Stimulated activated CD4-positive, alpha-beta T cell treated with anti-CD3 and anti-CD28 coated beads, Interleukin-1b, Interleukin-23, amount 100 ng/mL, for 48 hours (primary cell): ENCODE data around the gene AGPAT3.

Source experiments
- DNase-seq: peaks from one replicate; pipeline ENCODE4 v3.0.0-alpha.2; 2020

The AGPAT3 gene

DNA sequence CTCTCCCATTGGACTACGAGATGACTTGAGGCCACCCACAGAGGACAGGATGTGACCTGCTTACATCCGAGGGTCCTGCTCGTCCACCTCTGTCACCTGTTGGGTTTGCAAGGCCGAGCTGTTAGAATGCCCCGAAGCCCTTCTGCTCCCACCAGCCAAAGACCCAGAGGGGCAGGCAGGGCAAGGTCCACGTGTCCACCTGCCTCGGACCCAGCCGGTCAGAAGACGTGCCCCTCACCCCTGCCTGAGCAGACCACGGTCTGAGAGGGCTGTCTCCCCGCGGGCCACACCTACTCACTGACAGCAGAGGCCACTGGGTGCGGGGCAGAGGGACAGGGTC is 116.8 kb downstream of the AGPAT3 start:
- no peak for DNase-seq

DNA sequence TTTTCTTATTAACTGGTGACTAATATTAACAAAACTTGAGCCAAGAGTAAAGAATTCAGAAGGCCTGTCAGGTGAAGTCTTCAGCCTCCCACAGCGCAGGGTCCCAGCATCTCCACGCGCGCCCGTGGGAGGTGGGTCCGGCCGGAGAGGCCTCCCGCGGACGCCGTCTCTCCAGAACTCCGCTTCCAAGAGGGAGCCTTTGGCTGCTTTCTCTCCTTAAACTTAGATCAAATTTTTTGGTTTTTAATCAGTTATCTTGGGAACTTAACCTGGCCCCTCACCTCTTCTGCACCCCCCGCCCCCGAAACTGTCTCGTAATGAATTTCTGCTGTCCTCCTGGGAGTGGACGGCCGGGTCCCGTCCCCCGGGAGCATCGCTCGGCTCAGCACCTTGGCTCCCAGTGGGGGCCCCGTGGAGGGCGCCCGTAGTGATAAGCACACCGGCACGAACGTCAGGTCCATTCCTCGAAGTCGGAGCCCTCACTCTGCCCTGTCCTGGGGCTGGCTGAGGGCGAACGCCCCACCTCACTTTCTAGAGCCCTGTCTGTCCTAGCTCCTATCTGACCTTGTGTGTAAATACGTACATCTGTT is 117.6 kb downstream of the AGPAT3 start:
- DNase-seq, result no peak

DNA sequence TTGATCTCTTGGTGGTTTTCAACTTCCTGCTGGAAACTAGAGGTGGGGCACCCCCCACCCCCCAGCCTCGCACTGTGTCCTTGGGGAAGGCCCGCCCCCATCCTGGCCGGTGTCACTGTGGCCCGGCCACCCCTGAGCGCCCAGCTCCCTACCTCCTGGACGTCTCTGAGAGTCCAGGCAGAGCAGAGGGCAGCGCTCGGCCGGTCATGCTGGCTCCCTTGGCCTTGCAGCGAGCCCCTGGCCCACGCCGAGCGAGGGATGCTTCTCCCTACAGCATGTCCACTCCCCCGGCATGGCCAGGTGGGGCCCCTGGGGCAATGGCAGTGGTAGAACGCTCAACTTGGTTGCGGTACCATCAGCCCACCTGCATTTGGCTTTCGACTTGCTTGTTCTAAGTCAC is 118.4 kb downstream of the AGPAT3 start:
- DNase-seq, result no peak

DNA sequence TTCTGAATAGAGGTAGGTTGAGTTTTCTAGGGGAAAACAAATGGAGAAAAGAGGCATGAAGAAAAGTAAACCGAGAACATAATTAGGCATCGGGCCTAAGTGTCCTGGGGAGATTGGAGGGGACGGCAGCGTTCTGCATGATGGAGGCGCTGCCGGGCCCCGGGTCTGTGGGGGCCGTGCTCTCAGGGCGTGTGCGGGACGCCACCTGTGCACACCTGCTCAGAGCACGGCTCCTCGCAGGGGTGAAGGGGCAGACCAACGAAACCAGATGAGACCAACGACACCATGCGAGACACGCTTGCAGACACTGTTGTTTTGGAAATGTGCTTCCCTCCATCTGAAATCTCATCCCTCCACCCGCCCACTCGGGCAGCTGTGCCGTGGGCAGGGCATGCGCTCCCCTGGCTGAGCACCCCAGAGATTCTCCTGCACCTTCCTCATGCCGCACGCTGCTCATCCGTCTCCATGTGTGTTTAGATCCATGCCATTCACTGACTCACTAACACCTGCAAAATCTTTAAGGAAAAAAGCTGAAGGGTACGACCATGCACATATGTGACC is 118.9 kb downstream of the AGPAT3 start:
- DNase-seq, result no peak

DNA sequence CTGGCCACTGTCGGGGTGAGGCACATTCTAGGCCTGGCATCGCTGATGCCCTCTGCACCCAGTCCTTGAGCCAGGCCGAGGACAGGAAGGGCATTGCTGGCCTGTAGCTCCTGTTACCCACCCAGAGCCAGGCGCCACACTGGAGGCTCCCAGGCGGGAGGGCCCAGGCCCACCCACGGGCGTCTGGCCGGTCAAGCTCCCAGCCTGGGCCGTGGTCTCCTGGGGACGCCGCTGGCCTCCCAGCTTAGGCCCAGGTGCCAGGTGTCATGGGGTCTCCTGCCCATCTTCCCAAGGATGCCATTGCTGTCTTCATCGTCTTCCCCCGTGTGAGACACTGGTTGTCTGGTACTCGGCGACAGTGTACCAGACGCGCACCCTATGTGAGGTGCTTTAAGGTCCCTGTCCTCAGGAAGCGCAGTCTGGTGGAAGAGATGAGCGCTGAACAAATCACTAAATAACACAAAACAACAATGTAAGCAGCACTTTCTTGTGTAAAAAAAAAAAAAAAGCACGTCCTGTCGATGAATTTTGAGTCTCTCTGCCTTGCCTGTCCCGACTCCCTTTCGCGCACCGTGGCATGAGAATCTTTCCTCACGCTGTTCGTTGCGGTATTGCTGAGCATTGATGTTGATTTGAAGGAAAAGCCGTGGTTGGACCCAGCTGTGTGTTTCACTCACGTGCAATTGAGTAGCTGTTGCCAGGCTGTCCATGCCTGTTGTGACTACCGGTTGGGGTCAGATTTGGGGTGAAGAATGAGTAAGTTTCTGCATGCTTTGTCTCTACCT is 120.1 kb downstream of the AGPAT3 start:
- no peak for DNase-seq

DNA sequence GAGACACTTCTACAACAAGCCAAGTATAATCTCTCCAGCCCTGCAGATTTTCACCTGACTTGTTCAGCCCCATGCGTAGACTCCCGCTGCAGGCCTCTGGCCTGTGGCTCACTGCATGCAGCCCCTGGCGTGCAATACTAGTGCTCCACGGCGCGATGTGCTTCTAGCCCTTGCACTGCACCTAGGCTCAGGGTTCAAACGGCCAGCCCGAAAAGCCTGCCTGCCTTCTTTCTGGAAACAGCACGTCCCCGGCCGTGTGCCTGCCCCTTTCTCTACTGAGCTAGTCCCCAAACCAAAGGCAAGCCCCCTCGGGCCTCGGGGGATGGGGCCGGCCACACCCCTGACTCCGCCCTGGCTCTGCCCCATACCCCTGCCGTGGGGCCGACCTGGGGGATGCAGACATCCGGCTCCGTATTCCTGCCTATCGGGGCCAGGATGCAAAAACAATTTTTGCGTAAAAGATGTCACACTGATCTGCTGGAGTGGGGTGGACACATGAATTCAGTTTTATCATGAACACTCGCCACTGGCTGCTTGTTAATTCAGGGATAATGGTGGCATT is 120.7 kb downstream of the AGPAT3 start:
- DNase-seq, result no peak

DNA sequence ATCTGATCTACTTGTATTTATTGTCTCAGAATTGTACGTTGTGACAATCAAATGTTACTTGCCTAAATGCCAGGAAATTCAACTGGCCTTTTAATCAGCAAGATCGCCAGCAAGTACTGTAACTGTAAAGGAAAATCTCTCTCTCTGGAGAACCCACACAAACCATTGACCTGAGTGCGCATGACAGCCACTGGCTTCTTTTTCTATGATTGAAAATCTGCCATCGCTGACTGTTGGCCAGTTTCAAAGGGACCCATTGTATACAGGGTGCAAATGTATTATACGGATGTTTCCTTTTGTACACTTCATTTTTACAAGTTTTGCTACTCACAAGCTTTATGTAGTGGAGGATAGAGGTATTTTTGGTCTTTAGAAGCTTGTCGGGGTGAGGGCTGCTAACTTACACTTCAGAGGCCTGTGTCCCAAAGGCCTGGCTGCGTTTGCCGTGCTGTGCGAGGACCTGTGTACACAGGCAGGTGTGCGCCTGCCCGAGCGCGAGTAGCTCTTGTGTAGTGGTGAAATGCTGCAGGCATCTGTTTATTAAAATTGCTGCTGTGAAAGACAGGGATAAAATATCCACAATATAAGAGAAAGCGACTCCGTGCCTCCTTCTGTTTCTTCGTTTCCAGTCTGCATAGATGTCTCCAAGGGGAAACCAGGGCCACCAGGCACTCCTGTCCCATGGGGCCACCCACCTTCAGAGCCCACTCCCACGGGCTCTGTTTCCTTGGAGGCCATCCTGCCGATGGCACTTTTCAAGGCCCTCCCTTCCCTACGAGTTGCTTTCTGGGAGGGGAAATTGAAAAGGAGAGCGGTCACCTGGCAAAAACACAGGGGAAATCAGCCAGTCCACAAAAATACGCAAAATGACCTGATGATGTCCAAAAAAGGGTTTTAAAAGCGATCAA is 121.8 kb downstream of the AGPAT3 start:
- DNase-seq, result no peak

DNA sequence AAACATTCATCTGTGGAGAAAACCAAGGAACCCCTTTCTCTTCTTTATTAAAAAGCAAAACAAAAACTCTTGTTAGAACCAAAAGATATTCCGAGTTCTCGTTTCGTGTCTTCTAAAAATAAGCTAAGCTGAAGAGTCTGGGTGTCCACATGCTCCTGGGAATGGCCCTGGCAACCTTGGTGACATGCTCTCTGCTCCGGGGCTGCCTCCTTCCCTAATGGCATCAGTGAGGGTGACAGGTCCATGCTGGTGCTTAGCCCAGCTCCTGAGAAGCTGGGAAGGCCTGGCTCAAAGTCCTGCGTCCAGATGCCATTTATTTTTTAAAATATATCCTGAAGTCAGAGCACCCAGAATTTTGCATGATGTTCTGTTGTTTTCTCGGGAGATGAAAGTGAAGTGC is 122.5 kb downstream of the AGPAT3 start:
- DNase-seq, result no peak

DNA sequence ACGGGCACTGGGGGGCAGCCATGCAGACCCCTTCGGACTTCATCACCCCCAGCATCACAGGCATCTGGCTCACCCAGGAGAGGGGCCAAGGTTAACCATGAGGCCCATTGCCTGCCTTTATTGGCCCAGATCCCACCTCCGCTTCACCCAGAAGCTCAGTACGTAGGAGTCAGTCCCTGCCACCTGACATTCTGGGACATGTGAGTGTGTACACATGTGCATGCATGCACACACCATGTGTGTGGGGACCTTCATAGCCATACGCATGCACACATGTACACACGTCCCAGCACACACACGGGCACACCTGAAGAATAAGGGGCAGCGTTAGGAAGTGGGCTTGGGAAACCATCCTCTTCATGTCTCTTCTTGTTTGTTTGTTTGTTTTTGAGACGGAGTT is 123.0 kb downstream of the AGPAT3 start:
- DNase-seq, result no peak

DNA sequence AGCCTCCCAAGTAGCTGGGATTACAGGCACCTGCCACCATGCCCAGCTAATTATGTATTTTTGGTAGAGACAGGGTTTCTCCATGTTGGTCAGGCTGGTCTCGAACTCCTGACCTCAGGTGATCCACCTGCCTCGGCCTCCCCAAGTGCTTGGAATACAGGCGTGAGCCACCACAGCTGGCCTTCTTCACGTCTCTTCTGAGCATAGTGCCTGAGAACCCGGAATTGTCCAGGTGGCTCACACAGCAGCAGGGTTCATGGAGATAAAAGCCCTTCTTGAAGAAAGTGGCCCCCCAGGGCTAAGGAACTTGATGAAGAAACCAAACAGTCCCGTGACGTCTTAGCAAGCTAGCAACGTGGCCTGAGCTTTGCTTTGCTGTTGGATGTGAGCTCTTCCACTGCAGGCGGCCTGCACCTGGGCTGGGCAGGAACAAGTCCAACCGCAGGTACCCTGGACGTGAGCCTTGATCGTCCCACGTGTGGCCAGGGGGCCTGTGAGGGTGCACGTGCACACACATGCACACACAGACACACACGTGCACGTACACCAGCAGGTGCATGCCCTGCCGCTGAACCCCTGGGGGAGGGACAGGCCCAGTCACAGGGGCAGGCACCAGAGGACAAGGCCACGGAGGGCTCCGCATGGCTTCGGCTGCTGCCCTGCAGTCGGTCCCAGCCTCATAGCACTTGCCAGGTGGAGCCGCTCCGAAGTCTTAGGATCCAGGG is 123.6 kb downstream of the AGPAT3 start:
- DNase-seq, result no peak

DNA sequence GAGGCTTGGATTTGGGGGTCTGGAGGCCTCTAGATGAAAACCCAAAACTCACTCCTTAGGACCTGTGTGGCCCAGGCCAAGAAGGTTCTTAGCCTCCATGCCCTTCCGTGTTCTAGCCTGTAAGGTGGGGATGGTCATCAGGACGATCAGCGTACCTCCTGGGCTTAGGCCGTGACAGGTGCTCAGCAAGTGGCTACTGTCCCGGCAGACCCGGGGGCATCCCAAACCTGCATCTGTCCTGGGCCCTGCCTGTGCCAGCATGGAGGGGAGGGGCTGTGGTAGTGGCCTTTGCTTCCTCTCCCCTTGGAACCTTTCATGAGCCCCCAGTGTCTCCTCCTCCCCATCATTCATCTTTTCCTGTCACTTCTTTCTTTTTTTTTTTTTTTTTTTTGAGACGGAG is 124.4 kb downstream of the AGPAT3 start:
- DNase-seq, result no peak

DNA sequence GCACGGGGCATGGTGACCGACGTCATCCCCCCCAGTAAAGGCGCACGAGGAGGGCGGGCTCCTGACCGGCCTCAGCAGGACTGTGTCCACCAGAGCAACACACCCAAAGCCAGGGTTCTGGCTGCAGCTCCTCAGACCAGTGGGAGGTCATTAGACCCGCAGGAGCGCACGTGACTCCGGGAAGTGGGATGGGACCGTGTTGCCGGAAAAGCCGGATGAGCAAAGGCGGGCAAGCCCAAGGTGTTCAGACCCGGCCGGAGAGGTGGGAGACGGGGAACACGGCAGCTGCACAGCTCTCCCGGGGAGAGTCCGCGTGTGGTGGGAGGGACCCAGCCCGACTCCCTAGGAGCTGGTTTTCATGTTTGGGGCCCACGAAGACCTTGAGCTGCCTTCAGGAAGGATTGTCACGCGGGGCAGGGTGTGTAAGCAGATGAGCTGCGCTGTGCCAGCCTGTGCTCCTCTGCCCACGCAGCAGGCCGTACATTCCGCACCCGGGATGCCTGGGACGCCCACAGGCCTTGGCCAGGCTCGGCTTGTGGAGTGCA is 126.5 kb downstream of the AGPAT3 start:
- no peak for DNase-seq

DNA sequence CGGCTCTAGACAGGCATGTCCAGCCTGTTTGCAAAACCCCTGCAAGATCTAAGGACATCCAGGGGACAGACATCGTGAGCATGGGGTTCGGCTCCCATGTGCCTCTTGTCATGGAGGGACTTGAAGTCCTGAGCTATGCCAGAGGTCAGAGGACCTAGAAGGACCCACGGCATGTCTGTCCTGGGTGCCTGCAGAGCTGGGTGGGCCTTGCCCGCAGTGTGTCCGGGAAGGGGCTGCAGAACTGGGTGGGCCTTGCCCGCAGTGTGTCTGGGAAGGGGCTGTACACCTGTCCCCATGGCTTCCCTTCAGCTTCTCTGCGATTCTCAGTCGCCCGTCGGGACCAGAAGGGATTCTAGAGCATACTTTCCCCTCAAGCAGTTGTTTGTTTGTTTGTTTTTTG is 127.1 kb downstream of the AGPAT3 start:
- DNase-seq, result no peak

DNA sequence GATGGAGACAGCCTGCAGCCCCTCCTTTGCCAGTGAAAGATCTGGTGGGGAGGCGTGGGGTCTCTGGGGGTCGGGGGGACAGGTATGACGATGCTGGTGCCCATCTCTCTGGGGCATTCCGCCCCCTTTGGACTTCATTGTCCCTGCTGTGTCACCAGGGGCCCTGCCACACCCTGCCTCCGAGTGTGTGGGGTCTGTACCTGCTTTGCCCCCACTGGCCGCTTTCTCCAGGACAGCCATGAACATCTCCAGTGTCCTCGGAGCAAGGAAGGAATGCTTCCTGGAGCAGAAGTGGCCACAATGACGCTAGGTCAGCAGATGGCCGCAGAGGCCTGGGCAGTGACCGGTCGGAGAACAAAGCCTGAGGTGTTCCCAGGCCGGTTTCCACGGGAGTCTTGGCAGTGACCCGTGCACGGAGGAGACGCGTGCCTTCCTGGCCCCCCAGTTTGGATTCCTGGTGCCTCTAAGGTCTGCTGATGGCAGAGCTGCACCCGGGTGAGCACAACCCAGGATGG is 128.5 kb downstream of the AGPAT3 start:
- no peak for DNase-seq

DNA sequence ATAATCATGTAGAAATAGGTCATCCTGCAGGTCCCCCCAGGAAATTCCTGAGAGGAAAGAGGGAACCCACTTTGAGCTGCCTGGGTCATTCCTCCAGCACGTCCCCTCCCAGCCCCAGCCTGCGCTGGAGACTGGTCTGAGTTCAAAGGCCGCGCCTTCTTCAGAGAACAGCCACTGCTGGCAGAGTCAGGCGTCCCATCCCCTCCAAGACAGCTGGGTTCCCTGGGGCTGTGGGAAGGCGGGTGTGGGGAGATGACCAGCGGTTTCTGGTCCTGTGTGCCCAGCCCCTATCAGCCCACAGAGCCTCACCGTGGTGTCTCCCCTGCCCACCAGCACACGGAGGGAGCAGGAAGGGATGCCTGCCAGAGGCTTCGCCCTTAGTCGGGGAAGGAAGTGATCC is 129.1 kb downstream of the AGPAT3 start:
- no peak for DNase-seq

DNA sequence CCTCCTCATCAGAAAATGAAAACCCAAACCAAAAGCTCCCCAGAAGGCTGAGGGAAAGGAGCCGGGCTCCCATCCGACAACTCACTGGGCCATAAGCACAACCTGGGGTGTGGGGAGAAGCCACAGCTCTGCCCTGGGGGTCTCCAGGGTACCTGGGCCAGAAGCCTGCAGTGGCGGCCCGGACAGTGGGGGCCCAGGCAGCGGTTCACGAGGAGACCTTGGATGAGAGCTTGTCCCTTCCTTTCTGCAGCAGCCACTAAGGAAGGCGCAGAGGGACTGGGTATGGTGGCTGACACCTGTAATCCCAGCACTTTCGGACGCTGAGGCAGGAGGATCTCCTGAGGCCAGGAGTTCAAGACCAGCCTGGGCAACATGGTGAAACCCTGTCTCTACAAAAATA is 129.6 kb downstream of the AGPAT3 start:
- DNase-seq, result no peak

DNA sequence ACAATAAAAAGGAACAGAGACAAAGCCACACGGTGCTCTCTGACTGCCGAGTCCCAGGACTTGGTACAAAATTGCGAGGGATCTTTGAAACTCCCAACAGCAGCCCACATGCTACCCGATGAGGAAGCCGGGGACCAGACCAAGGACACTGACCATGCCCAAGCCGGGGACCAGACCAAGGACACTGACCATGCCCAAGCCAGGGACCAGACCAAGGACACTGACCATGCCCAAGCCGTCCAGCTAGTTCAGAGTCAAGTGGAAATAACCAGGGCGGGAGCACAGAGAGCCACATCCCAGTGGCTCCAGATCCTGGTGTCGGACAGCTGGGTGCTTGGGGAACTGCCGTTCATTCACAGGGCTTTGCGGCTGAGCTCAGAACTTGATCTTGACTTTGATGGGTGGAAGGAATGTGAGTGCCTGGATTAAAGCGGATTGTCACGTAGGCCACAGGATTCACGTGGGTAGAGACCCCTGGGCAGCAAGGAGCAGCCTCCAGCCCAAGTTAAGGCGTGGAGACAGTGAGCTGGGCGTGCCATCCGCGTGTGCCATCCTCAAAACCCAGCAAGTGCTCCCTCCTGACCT is 130.6 kb downstream of the AGPAT3 start:
- no peak for DNase-seq

DNA sequence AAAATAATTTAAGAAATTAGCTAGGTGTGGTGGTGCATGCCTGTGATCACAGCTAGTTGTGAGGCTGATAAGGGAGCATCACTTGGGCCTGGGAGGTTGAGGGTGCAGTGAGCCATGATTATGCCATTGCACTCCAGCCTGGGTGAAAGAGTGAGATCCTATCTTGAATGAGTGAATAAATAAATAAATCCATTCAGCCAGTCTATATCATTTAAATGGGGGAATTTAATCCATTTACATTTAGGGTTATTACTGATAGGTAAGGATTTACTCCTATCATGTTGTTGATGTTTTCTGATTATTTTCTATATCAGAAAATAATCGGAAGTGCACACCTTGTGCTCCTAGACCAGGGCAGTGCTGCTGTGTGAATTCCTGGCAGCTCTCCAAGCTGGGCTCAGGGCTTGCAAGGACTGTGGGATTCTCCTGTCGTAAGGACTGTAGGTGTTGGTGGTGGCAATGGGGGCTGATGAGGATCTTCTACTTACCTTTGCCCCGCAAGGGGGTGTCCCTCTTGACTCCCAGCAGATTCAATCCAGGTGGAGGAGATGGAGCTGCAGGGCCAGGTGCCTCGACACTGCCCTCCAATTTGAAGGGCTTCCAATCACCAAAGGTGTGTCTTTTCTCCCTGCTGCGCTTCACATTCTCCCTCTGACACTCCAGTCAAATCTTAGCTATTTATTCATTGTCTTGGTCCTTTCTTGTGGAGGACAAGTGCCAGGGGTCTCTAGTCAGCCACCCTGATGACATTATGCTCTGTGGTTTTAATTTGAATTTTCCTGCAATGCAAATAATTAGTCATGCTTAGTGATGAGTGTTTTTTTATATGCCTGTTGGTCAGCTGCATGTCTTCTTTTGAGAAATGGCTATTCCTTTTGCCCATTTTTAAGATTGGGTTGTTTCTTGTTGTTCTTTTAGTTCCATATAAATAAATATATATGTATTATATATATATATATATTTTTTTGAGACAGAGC is 133.0 kb downstream of the AGPAT3 start:
- DNase-seq, result no peak

DNA sequence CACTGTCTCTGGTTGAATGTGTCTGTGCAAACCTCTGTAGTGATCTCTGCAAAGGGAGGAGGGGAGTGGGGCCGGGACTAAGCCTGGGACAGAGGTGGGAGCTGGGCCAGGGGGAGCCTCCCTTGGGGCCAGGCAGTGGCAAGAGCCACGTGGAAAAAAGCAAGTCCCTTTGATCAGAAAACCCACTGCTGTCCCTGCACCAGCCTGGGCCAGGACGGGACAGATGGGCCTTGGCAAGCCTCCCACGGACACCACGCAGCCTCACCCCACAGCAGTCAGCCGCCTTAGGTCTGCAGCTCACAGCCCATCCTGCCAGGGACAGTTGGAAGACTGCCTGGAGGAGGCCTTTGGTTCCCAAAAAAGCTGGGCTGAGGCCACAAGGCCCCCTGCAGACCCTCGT is 135.3 kb downstream of the AGPAT3 start:
- DNase-seq, result no peak

DNA sequence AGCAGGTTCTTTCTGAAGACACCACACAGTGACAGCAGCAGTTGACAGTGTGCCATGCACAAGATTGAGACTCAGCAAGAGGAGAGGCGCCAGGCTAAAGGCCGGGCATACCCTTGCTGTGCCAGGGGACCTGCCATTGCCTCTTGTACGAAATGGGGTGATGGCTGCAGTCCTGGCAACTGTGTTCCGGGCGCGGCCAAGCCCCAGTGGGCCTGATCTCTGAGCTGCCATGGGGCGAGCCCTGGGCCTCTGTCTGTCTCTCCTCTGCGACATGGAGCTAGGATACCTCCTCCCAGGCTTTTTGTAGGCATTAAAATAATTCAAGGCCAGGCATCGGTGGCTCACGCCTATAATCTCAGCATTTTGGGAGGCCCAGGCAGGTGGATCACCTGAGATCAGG is 137.5 kb downstream of the AGPAT3 start:
- DNase-seq, result no peak
